AG04450 (cell line): Measurements from ENCODE around the gene ACSL1. TPM values are rescaled to one million over a fixed set of nuclear protein-coding genes. Genes with fewer than 3 reads are reported as not detected.

Source experiments
- CTCF ChIA-PET: fragments of 300-600, 350-600 bp; formaldehyde crosslinking; extraction: SDS; loops from one replicate; lab custom pipeline; 2022; ENCODE audit warnings: antibody characterized with exemption, inconsistent platforms; lab: Charles Lee
- POLR2A ChIA-PET: fragments of 350-600 bp; formaldehyde crosslinking; extraction: SDS; loops from one replicate; lab custom pipeline; 2021; ENCODE audit warnings: antibody characterized with exemption, inconsistent platforms; lab: Yijun Ruan, JAX
- DNase-seq: peaks from one replicate; pipeline ENCODE4 v3.0.0-alpha.2; 2011; ENCODE audit warnings: low read depth, low spot score
- H3K27ac ChIP-seq: one replicate; pipeline ENCODE4 v1.5.1; 2012; ENCODE audit warnings: low read depth, low read length, control low read depth
- H3K27me3 ChIP-seq: one replicate; pipeline ENCODE4 v1.6.0; 2012; ENCODE audit warnings: low read length; ENCODE audit not compliant: control insufficient read depth, insufficient read depth
- H3K4me3 ChIP-seq: 2 replicates; pipeline ENCODE4 v1.5.1; 2011; ENCODE audit warnings: mild to moderate bottlenecking, low read depth, low read length, control low read depth
- H3K9me3 ChIP-seq: 2 replicates; pipeline ENCODE4 v1.5.1; 2012; ENCODE audit warnings: low read length; ENCODE audit not compliant: control insufficient read depth, insufficient read depth
- polyA plus RNA-seq: library from polyadenylated mRNA; depleted of rRNA; stranded (reverse); fragments of >200 nt; gene quantifications from 2 replicates; pipeline ENCODE4 v1.2.3, GENCODE V29; 2011
- TF ChIP-seq, protein P1 (sequence below): IDR thresholded peaks from 2 replicates; pipeline ENCODE4 v1.5.1; 2011; ENCODE audit warnings: low read depth, low read length, control low read depth, inconsistent platforms

Gene ACSL1
- polyA plus RNA-seq, 1 experiment = 23.9 TPM

DNA sequence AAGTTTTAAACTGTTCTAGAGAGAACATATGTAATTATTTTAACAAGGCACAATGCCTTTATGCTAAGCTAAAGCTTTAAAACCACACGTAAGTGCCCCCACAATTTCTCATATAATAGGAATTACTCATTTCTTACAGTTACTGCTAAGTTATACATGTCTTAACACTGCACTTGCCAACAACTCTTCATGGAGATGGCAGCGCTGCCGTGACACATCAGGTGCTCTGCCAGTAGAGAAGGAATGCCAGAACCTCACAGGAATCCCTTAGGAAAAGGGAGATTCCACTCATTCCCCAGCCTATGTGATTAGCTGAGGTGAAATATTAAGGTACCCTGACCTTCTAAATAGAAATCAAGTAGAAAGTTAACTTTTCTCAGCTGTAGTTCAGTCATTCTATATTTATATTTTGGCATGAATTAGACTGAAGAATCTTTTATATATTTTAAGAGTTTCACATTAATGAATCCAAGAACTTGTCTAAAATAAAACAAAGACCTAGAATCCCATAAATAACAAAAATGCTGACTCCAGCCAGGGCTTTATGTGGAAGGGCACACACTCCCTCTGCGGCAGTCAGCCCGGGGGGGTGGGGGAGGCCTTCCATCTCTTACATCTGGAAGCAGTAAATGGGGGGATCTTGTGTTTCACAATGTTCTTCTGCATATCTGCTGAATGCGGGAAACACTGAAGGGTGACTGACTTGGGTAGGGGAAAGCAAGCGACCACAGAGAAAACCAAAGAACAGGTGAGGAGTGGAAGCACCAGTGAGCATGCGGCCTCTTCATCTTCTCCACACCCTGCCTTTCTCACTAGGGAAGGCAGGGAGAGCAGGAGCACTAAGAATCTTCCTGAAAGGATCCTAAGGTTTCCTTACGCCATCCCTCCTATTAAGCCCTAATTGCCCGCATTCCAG, 23.7 kb downstream of the ACSL1 start:
- POLR2A ChIA-PET = interaction anchor here (0.7 kb wide), 1 partner anchor 10 kb away, joined by 3 read pairs; no protein-coding TSS in a partner anchor
- TF ChIP-seq, protein P1, sequence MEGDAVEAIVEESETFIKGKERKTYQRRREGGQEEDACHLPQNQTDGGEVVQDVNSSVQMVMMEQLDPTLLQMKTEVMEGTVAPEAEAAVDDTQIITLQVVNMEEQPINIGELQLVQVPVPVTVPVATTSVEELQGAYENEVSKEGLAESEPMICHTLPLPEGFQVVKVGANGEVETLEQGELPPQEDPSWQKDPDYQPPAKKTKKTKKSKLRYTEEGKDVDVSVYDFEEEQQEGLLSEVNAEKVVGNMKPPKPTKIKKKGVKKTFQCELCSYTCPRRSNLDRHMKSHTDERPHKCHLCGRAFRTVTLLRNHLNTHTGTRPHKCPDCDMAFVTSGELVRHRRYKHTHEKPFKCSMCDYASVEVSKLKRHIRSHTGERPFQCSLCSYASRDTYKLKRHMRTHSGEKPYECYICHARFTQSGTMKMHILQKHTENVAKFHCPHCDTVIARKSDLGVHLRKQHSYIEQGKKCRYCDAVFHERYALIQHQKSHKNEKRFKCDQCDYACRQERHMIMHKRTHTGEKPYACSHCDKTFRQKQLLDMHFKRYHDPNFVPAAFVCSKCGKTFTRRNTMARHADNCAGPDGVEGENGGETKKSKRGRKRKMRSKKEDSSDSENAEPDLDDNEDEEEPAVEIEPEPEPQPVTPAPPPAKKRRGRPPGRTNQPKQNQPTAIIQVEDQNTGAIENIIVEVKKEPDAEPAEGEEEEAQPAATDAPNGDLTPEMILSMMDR = no peak

DNA sequence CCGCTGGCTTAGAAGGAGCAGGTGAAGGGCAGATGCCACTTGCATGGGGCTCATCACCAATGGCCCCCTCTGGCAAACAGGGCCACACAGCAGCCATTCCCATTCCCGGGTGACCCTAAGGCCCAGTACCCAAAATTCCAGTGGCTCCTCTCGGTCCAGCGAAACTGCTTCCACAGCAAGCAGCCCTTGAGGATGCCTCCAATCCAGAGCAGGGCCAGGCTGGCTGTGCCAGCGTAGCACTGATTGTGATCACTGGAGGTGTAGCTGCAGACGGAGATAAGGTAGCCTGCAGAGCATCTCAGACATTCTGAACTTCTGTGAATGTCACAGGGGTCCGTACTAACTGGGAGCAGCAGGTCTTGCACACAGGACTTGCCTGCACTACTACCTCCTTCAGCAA, 27.3 kb downstream of the ACSL1 start:
- DNase-seq = no peak
- POLR2A ChIA-PET = no interaction called here
- CTCF ChIA-PET = no interaction called here
- H3K9me3 ChIP-seq = no peaks in the 10 kb centered on the region; the same call in 1 of the 2 replicates
- H3K4me3 ChIP-seq = no peak overlapping the region
- H3K27me3 ChIP-seq = no peaks in the 10 kb centered on the region
- TF ChIP-seq, protein P1 = no peak
- H3K27ac ChIP-seq = no peak overlapping the region

More for the DNA sequence above, 23.7 kb downstream of the ACSL1 start:
- CTCF ChIA-PET = interaction anchor here (0.9 to 1.3 kb wide), 2 partner anchors 57 to 206 kb away, joined by 3 read pairs; no protein-coding TSS in a partner anchor
- no peaks in the 10 kb centered on the region for H3K27me3 ChIP-seq
- no peak for DNase-seq
- H3K9me3 ChIP-seq = no peaks in the 10 kb centered on the region; the same call in 1 of the 2 replicates
- H3K27ac ChIP-seq = no peak overlapping the region
- H3K4me3 ChIP-seq = no peak overlapping the region

DNA sequence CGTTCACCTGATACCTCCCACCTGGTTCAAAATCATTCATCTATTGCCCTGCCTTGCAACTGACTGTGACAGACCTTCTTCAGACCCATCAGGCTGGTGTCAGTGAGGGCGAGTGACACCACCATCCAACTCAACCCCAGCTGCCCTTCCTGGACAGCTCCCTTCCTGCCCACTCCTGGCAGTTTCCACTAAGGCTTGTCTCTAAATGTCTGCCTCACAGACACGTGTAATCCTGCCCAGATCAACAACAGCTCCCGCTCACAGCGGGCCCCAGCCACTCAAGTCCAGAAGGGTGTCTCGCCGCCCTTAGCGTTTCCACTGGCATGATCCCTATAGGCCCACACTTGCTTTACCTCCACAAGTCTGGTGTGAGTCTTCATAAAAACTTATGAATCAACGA, 28.9 kb downstream of the ACSL1 start:
- ChIA-PET CTCF (interaction anchor here (0.8 kb wide), 1 partner anchor 52 kb away, joined by 3 read pairs; no protein-coding TSS in a partner anchor), POLR2A (interaction anchor here (0.8 kb wide), 1 partner anchor 63 kb away, joined by 3 read pairs; the partner anchor contains the start of gene CENPU)
- no peak for DNase-seq
- Histone ChIP-seq H3K27ac (no peak overlapping the region), H3K27me3 (no peaks in the 10 kb centered on the region), H3K9me3 (no peaks in the 10 kb centered on the region), H3K4me3 (no peak overlapping the region)
- TF ChIP-seq, protein P1 = no peak

DNA sequence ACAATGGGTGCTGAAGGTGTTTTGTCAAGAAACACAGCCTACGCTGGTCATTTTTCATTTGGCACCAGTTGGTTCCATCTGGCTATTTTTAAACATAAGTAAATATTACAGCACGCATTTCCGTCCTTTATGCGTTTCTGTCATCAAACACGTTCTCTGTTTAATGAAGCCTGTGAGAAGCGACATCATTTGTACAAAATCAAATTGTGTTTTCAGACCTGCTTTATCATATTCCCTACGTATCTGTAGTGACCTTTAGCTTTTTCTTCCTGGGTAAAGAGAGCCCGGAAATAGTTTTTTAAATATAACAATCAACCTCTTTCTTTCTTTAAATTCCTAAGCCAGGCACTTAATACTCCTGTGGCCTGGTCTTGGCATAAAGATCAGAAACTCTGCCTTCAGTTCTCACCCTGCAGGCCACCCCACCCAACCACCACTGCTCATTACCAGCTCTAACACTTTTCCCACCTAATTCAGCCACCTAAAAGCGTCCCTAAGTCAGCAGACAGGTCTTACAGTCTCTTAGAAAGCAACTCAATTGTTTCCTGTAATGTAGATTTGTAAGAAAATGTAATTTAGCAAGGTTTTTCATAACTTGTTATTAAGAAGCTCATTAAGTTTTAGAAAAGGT, 30.4 kb downstream of the ACSL1 start:
- CTCF ChIA-PET = interaction anchor here (0.6 kb wide), 1 partner anchor 853 kb away, joined by 3 read pairs; no protein-coding TSS in a partner anchor
- TF ChIP-seq, protein P1 = no peak
- no peak overlapping the region for H3K27ac ChIP-seq
- DNase-seq = no peak
- POLR2A ChIA-PET = no interaction called here
- H3K9me3 ChIP-seq = no peaks in the 10 kb centered on the region
- H3K27me3 ChIP-seq = no peaks in the 10 kb centered on the region
- H3K4me3 ChIP-seq = no peak overlapping the region
